K562 (cell line): ENCODE measurements around the gene HIRIP3. TPM values are rescaled to one million over a fixed set of nuclear protein-coding genes. Genes with fewer than 3 reads are reported as not detected.
A peak's percentile ranks its signal among the peaks of the same experiment; 100 is the strongest.

ENCODE experiments used
- HOXB6 ChIP-seq: fragments of 250-450 bp; sonication (Bioruptor Pico); IDR thresholded peaks from 2 replicates; pipeline ENCODE4 v1.5.1; 2022; ENCODE audit warnings: mild to moderate bottlenecking, borderline replicate concordance
- NR4A1 ChIP-seq, 2 experiments: fragments of 250-450 bp in 1 of 2; fragments of 450-650 bp in 1 of 2; sonication (Bioruptor Pico) in 1 of 2; IDR thresholded peaks; 2 replicates each; pipeline versions ENCODE4 v1.4.0 to v1.6.1; 2016 to 2020; ENCODE audit warnings: mild to moderate bottlenecking in 2 of 2, missing compliant biosample characterization in 1 of 2, missing genetic modification characterization in 1 of 2, moderate library complexity in 1 of 2
- POU5F1 ChIP-seq: fragments of 150-350 bp; IDR thresholded peaks from 2 replicates; pipeline ENCODE4 v1.6.1; 2014; ENCODE audit warnings: borderline replicate concordance, low read length, low read depth, mild to moderate bottlenecking; ENCODE audit not compliant: partially characterized antibody
- PTRF ChIP-seq: fragments of 450-650 bp; IDR thresholded peaks from 2 replicates; pipeline ENCODE4 v1.6.1; 2016; ENCODE audit warnings: mild to moderate bottlenecking, missing genetic modification characterization, missing compliant biosample characterization
- RBM25 ChIP-seq: fragments of 200-400 bp; formaldehyde crosslinking; IDR thresholded peaks from 2 replicates; pipeline ENCODE4 v1.6.1; 2018; ENCODE audit warnings: low read length, low read depth, moderate library complexity; ENCODE audit not compliant: severe bottlenecking
- SAP30 ChIP-seq: fragments of 200-600 bp; sonication (generic); IDR thresholded peaks from 2 replicates; pipeline ENCODE4 v1.6.1; 2012; ENCODE audit warnings: borderline replicate concordance, low read depth, mild to moderate bottlenecking, moderate library complexity, low read length, control low read depth, inconsistent platforms; ENCODE audit not compliant: insufficient read depth, poor library complexity, severe bottlenecking
- SMARCA5 ChIP-seq: fragments of 450-650 bp; IDR thresholded peaks from 2 replicates; pipeline ENCODE4 v1.6.1; 2016
- ZNF764 ChIP-seq: fragments of 250-450 bp; sonication (Bioruptor Pico); IDR thresholded peaks from 2 replicates; pipeline ENCODE4 v1.4.0; 2020; ENCODE audit warnings: low read depth, mild to moderate bottlenecking, moderate library complexity
- polyA plus RNA-seq, 8 experiments: library from polyadenylated mRNA; depleted of rRNA in 4 of 8; stranded (reverse) in 5 of 8; unstranded in 3 of 8; fragments of >200 nt; fragmentation: Nextera tagmentation in 2 of 8; fragmentation: Illumina TruSeq in 1 of 8; extraction: Ambion mirVana in 2 of 8; extraction: Trizol in 1 of 8; gene quantifications; 2 replicates each; pipeline versions ENCODE4 v1.2.1 to v1.2.3, GENCODE V29; 2011 to 2014; ENCODE audit warnings: inconsistent platforms in 1 of 8, missing spikeins in 1 of 8
- total RNA-seq, 7 experiments: library from RNA; depleted of rRNA in 6 of 7; stranded (reverse); fragments of >200 nt in 6 of 7; fragmentation: Illumina TruSeq in 2 of 7; extraction: Trizol in 2 of 7; gene quantifications; 2 replicates each; pipeline versions ENCODE4 v1.2.1 to v1.2.3, GENCODE V29; 2011 to 2021; ENCODE audit warnings: low replicate concordance in 1 of 7
- TF ChIP-seq, protein P1 (sequence below): sonication (generic); formaldehyde crosslinking; IDR thresholded peaks from 2 replicates; pipeline ENCODE4 v1.8.1; 2023; ENCODE audit warnings: mild to moderate bottlenecking, missing genetic modification reagents, moderate library complexity
- TF ChIP-seq, protein P2 (sequence below), 3 experiments: IDR thresholded peaks in 2 of 3; conservative IDR thresholded peaks in 1 of 3; 2 replicates each; pipeline ENCODE4 v1.5.1; 2011 to 2012; ENCODE audit warnings: low read length in 3 of 3, mild to moderate bottlenecking in 3 of 3, control low read depth in 2 of 3, improper control_type of control experiment in 1 of 3, inconsistent platforms in 1 of 3, low read depth in 1 of 3, mixed read lengths in 1 of 3, moderate library complexity in 1 of 3; ENCODE audit not compliant: insufficient read depth in 2 of 3
- TF ChIP-seq, protein P3 (sequence below): fragments of 150-350 bp; IDR thresholded peaks from 2 replicates; pipeline ENCODE4 v1.6.1; 2014; ENCODE audit warnings: low read depth, mild to moderate bottlenecking, low read length, borderline replicate concordance
- TF ChIP-seq, protein P4 (sequence below): fragments of 450-650 bp; IDR thresholded peaks from 2 replicates; pipeline ENCODE4 v1.6.1; 2016; ENCODE audit warnings: low read depth

HIRIP3 gene
- total and polyA plus RNA-seq, 9 of the 15 experiments (the other 6 are each of a cell fraction or from before 2014, with no cell fraction given) = 3.3 to 38.2 (median 18.2) TPM

DNA sequence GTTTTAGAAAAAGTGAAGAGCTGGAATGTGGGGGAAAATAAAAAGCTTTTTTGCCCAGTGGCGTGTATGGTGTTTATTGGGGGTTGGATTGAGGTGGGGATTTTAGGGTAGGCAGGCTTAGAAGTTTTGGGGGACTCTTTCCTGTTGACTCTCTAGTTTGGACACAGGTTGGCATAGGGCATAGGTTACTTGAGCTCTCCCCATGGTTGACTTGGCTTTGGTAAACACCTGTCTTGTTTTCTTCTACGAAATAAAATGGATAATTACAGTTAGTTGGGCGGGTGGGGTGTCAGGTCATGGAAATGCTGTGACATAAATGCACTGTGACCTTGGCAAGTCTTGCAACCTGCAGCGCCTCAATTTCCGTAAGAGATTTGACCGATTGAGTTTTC, 22.4 kb downstream of the HIRIP3 start (continued):
- no peak for TF ChIP-seq SMARCA5
- peak; percentile 34; the same call in 1 of the 2 replicates for TF ChIP-seq PTRF (tag)
- TF ChIP-seq RBM25 = no peak
- TF ChIP-seq NR4A1 (CRISPR knock-in tag; IDR thresholded peaks at IDR 0.05) = no peak
- TF ChIP-seq NR4A1 (tag; IDR thresholded peaks at IDR 0.05) = peak; percentile 87; the same call in 1 of the 2 replicates
- TF ChIP-seq, protein P1, sequence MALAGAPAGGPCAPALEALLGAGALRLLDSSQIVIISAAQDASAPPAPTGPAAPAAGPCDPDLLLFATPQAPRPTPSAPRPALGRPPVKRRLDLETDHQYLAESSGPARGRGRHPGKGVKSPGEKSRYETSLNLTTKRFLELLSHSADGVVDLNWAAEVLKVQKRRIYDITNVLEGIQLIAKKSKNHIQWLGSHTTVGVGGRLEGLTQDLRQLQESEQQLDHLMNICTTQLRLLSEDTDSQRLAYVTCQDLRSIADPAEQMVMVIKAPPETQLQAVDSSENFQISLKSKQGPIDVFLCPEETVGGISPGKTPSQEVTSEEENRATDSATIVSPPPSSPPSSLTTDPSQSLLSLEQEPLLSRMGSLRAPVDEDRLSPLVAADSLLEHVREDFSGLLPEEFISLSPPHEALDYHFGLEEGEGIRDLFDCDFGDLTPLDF = no peak
- TF ChIP-seq, protein P2, sequence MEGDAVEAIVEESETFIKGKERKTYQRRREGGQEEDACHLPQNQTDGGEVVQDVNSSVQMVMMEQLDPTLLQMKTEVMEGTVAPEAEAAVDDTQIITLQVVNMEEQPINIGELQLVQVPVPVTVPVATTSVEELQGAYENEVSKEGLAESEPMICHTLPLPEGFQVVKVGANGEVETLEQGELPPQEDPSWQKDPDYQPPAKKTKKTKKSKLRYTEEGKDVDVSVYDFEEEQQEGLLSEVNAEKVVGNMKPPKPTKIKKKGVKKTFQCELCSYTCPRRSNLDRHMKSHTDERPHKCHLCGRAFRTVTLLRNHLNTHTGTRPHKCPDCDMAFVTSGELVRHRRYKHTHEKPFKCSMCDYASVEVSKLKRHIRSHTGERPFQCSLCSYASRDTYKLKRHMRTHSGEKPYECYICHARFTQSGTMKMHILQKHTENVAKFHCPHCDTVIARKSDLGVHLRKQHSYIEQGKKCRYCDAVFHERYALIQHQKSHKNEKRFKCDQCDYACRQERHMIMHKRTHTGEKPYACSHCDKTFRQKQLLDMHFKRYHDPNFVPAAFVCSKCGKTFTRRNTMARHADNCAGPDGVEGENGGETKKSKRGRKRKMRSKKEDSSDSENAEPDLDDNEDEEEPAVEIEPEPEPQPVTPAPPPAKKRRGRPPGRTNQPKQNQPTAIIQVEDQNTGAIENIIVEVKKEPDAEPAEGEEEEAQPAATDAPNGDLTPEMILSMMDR (IDR thresholded peaks at IDR 0.05 in 2 of 3, conservative IDR thresholded peaks at IDR 0.05 in 1 of 3; ENCODE audit: insufficient read depth in 2 of 3, low read depth in 1 of 3, low read length in 3 of 3) = no peak
- no peak for TF ChIP-seq HOXB6 (CRISPR knock-in tag)
- TF ChIP-seq, protein P3, sequence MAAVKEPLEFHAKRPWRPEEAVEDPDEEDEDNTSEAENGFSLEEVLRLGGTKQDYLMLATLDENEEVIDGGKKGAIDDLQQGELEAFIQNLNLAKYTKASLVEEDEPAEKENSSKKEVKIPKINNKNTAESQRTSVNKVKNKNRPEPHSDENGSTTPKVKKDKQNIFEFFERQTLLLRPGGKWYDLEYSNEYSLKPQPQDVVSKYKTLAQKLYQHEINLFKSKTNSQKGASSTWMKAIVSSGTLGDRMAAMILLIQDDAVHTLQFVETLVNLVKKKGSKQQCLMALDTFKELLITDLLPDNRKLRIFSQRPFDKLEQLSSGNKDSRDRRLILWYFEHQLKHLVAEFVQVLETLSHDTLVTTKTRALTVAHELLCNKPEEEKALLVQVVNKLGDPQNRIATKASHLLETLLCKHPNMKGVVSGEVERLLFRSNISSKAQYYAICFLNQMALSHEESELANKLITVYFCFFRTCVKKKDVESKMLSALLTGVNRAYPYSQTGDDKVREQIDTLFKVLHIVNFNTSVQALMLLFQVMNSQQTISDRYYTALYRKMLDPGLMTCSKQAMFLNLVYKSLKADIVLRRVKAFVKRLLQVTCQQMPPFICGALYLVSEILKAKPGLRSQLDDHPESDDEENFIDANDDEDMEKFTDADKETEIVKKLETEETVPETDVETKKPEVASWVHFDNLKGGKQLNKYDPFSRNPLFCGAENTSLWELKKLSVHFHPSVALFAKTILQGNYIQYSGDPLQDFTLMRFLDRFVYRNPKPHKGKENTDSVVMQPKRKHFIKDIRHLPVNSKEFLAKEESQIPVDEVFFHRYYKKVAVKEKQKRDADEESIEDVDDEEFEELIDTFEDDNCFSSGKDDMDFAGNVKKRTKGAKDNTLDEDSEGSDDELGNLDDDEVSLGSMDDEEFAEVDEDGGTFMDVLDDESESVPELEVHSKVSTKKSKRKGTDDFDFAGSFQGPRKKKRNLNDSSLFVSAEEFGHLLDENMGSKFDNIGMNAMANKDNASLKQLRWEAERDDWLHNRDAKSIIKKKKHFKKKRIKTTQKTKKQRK = no peak
- no peak for TF ChIP-seq ZNF764 (CRISPR knock-in tag)
- TF ChIP-seq SAP30 = no peak
- no peak for TF ChIP-seq POU5F1
- TF ChIP-seq, protein P4, sequence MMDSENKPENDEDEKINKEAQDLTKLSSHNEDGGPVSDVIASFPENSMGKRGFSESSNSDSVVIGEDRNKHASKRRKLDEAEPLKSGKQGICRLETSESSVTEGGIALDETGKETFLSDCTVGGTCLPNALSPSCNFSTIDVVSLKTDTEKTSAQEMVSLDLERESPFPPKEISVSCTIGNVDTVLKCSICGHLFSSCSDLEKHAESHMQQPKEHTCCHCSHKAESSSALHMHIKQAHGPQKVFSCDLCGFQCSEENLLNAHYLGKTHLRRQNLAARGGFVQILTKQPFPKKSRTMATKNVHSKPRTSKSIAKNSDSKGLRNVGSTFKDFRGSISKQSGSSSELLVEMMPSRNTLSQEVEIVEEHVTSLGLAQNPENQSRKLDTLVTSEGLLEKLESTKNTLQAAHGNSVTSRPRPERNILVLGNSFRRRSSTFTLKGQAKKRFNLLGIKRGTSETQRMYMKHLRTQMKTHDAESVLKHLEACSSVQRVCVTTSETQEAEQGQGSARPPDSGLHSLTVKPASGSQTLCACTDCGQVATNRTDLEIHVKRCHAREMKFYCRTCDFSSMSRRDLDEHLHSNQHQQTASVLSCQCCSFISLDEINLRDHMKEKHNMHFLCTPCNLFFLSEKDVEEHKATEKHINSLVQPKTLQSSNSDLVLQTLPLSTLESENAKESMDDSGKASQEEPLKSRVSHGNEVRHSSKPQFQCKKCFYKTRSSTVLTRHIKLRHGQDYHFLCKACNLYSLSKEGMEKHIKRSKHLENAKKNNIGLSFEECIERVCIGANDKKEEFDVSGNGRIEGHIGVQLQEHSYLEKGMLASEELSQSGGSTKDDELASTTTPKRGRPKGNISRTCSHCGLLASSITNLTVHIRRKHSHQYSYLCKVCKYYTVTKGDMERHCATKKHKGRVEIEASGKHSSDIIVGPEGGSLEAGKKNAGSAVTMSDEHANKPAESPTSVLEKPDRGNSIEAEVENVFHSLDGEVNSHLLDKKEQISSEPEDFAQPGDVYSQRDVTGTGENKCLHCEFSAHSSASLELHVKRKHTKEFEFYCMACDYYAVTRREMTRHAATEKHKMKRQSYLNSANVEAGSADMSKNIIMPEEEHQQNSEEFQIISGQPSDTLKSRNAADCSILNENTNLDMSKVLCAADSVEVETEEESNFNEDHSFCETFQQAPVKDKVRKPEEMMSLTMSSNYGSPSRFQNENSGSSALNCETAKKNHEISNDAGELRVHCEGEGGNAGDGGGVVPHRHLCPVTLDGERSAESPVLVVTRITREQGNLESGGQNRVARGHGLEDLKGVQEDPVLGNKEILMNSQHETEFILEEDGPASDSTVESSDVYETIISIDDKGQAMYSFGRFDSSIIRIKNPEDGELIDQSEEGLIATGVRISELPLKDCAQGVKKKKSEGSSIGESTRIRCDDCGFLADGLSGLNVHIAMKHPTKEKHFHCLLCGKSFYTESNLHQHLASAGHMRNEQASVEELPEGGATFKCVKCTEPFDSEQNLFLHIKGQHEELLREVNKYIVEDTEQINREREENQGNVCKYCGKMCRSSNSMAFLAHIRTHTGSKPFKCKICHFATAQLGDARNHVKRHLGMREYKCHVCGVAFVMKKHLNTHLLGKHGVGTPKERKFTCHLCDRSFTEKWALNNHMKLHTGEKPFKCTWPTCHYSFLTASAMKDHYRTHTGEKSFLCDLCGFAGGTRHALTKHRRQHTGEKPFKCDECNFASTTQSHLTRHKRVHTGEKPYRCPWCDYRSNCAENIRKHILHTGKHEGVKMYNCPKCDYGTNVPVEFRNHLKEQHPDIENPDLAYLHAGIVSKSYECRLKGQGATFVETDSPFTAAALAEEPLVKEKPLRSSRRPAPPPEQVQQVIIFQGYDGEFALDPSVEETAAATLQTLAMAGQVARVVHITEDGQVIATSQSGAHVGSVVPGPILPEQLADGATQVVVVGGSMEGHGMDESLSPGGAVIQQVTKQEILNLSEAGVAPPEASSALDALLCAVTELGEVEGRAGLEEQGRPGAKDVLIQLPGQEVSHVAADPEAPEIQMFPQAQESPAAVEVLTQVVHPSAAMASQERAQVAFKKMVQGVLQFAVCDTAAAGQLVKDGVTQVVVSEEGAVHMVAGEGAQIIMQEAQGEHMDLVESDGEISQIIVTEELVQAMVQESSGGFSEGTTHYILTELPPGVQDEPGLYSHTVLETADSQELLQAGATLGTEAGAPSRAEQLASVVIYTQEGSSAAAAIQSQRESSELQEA = no peak
